OCI-LY1 (cell line): Measurements from ENCODE around the gene GOLGA7B.

Source experiments
- H2AFZ ChIP-seq: fragments of 200-600 bp; sonication (generic), shearing (Covaris generic); 2 replicates; pipeline ENCODE4 v1.6.0; 2014; ENCODE audit warnings: antibody characterized with exemption, mild to moderate bottlenecking, low read length
- H3F3A ChIP-seq: fragments of 200-600 bp; sonication (generic), shearing (Covaris generic); 2 replicates; pipeline ENCODE4 v1.6.0; 2014; ENCODE audit warnings: mild to moderate bottlenecking, antibody characterized with exemption, low read length, moderate library complexity; ENCODE audit not compliant: insufficient read depth
- H3K27ac ChIP-seq: fragments of 200-600 bp; sonication (generic); 2 replicates; pipeline ENCODE4 v1.5.1; 2014; ENCODE audit warnings: low read length, mixed run types, mild to moderate bottlenecking, low read depth; ENCODE audit not compliant: poor library complexity, severe bottlenecking
- H3K27me3 ChIP-seq: fragments of 200-600 bp; sonication (generic); 2 replicates; pipeline ENCODE4 v1.6.0; 2014; ENCODE audit warnings: antibody characterized with exemption, mild to moderate bottlenecking, low read length, moderate library complexity; ENCODE audit not compliant: insufficient read depth
- H3K36me3 ChIP-seq: fragments of 200-600 bp; sonication (generic); 2 replicates; pipeline ENCODE4 v1.6.1; 2014; ENCODE audit warnings: mild to moderate bottlenecking, antibody characterized with exemption, low read length, moderate library complexity, mixed read lengths; ENCODE audit not compliant: insufficient read depth
- H3K4me1 ChIP-seq: fragments of 200-600 bp; sonication (generic); 2 replicates; pipeline ENCODE4 v1.5.1; 2014; ENCODE audit warnings: mild to moderate bottlenecking, low read length, moderate library complexity; ENCODE audit not compliant: insufficient read depth, severe bottlenecking
- H3K4me2 ChIP-seq: fragments of 200-600 bp; sonication (generic), shearing (Covaris generic); 2 replicates; pipeline ENCODE4 v1.6.1; 2014; ENCODE audit warnings: low read length
- H3K4me3 ChIP-seq: fragments of 200-600 bp; sonication (generic); 2 replicates; pipeline ENCODE4 v1.5.1; 2014; ENCODE audit warnings: low read length, low read depth, mild to moderate bottlenecking, mixed read lengths; ENCODE audit not compliant: poor library complexity, severe bottlenecking
- H3K79me2 ChIP-seq: fragments of 200-600 bp; shearing (Covaris generic); 2 replicates; pipeline ENCODE4 v1.6.1; 2016; ENCODE audit warnings: mixed run types, low read length, mixed read lengths; ENCODE audit not compliant: insufficient read depth
- H3K9ac ChIP-seq: fragments of 200-600 bp; sonication (generic), shearing (Covaris generic); 2 replicates; pipeline ENCODE4 v1.6.1; 2014; ENCODE audit warnings: mild to moderate bottlenecking, low read length, mixed read lengths
- H3K9me2 ChIP-seq: fragments of 200-600 bp; sonication (generic), shearing (Covaris generic); 2 replicates; pipeline ENCODE4 v1.6.1; 2014; ENCODE audit warnings: low read depth, mild to moderate bottlenecking, low read length, mixed read lengths
- H3K9me3 ChIP-seq: fragments of 200-600 bp; shearing (Covaris generic); 2 replicates; pipeline ENCODE4 v1.6.1; 2014; ENCODE audit warnings: low read length, mixed read lengths
- H4K20me1 ChIP-seq: fragments of 200-600 bp; sonication (generic), shearing (Covaris generic); 2 replicates; pipeline ENCODE4 v1.6.0; 2016; ENCODE audit warnings: mild to moderate bottlenecking, low read length; ENCODE audit not compliant: insufficient read depth
- EZH2 ChIP-seq: fragments of 200-600 bp; sonication (generic), shearing (Covaris generic); IDR thresholded peaks from 2 replicates; pipeline ENCODE4 v1.8.0; 2017; ENCODE audit warnings: borderline replicate concordance, mixed run types, mild to moderate bottlenecking, antibody characterized with exemption, low read length, moderate library complexity, mixed read lengths
- TF ChIP-seq, protein P1 (sequence below): fragments of 200-600 bp; sonication (generic), shearing (Covaris generic); IDR thresholded peaks from 2 replicates; pipeline ENCODE4 v1.5.1; 2017; ENCODE audit warnings: mild to moderate bottlenecking, antibody characterized with exemption, low read length, moderate library complexity, mixed read lengths

GOLGA7B gene

DNA sequence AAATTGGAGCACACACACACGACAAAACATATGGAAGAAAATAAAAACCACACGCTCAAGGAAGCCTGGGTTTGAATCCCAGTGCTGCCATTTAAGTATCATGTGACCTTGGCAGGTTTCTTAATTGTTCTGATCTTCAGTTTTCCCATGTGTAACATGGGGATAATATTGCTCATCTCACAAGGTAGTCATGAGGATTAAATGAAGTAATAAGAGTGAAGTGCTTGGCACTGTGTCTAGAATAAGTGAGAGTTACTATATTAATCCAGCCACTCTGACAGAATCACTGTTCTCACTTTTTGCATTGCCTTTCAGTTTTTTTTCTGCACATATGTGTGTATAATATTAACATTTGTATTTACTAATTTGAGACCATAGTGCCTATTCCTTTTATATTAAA is 43.3 kb downstream of the GOLGA7B start:
- H3K4me3 ChIP-seq, result no peak overlapping the region
- H3K4me1 ChIP-seq, result no peaks in the 10 kb centered on the region
- no peak overlapping the region for H3K9ac ChIP-seq
- no peaks in the 10 kb centered on the region for H3K36me3 ChIP-seq
- H3K9me3 ChIP-seq, result no peaks in the 10 kb centered on the region
- no peak overlapping the region for H3K4me2 ChIP-seq
- H3K79me2 ChIP-seq, result no peaks in the 10 kb centered on the region
- H4K20me1 ChIP-seq, result no peaks in the 10 kb centered on the region
- no peaks in the 10 kb centered on the region for H3F3A ChIP-seq
- H3K9me2 ChIP-seq, result no peaks in the 10 kb centered on the region
- no peak for TF ChIP-seq EZH2
- TF ChIP-seq, protein P1, sequence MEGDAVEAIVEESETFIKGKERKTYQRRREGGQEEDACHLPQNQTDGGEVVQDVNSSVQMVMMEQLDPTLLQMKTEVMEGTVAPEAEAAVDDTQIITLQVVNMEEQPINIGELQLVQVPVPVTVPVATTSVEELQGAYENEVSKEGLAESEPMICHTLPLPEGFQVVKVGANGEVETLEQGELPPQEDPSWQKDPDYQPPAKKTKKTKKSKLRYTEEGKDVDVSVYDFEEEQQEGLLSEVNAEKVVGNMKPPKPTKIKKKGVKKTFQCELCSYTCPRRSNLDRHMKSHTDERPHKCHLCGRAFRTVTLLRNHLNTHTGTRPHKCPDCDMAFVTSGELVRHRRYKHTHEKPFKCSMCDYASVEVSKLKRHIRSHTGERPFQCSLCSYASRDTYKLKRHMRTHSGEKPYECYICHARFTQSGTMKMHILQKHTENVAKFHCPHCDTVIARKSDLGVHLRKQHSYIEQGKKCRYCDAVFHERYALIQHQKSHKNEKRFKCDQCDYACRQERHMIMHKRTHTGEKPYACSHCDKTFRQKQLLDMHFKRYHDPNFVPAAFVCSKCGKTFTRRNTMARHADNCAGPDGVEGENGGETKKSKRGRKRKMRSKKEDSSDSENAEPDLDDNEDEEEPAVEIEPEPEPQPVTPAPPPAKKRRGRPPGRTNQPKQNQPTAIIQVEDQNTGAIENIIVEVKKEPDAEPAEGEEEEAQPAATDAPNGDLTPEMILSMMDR, result no peak
- H2AFZ ChIP-seq, result no peak overlapping the region
- no peaks in the 10 kb centered on the region for H3K27me3 ChIP-seq
- H3K27ac ChIP-seq, result no peak overlapping the region

DNA sequence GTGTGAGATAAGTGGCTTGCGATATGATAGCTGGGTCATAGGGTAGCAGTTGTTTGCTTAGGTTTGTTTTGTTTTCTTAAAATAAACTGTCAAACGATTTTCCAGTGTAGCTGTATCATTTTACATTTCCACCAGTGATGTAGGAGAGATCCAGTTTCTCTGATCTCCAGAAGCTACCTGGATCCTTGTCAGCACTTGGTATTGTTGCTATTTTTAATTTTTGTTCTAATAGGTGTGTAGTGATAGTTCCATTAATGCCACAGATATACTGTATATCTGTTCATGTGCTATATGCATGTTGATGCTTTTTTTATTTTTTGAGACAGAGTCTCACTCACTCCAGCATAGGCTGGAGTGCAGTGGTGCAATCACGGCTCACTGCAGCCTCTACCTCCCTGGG is 44.4 kb downstream of the GOLGA7B start:
- H3K9ac ChIP-seq, result no peak overlapping the region
- no peak for TF ChIP-seq EZH2
- TF ChIP-seq, protein P1, result no peak
- no peak overlapping the region for H2AFZ ChIP-seq
- no peak overlapping the region for H3K27ac ChIP-seq
- H3K4me1 ChIP-seq, result no peaks in the 10 kb centered on the region
- H3K27me3 ChIP-seq, result no peaks in the 10 kb centered on the region
- no peaks in the 10 kb centered on the region for H3K79me2 ChIP-seq
- H3F3A ChIP-seq, result no peaks in the 10 kb centered on the region
- H3K36me3 ChIP-seq, result no peaks in the 10 kb centered on the region
- no peak overlapping the region for H3K4me2 ChIP-seq
- no peak overlapping the region for H3K4me3 ChIP-seq
- no peaks in the 10 kb centered on the region for H4K20me1 ChIP-seq
- no peaks in the 10 kb centered on the region for H3K9me3 ChIP-seq
- no peaks in the 10 kb centered on the region for H3K9me2 ChIP-seq

DNA sequence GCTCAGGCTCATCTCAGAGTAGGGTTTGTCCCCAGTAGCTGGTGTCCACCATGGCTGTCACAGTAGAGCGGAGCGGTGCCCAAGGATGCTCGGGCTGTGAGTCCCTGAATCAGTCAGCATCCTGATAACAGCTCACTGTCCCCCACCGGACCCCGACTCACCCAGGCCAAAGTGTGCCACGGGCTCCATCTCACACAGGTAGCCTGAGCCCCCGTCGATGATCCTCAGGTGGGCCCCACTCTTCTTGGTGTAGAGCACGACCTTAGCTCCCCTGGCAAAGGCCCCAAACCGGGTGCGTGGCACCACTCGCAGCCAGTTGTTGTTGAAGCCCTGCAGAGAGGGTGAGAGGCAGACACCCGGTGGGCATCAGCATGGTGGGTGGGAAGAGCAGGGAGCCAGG is 45.4 kb downstream of the GOLGA7B start:
- Histone ChIP-seq H2AFZ (no peak overlapping the region), H3K36me3 (no peaks in the 10 kb centered on the region), H3K4me1 (no peaks in the 10 kb centered on the region), H3K27ac (no peak overlapping the region), H3K4me3 (no peak overlapping the region), H3F3A (no peaks in the 10 kb centered on the region), H3K9ac (no peak overlapping the region), H3K9me3 (no peaks in the 10 kb centered on the region), H3K9me2 (no peaks in the 10 kb centered on the region), H3K79me2 (no peaks in the 10 kb centered on the region), H3K27me3 (no peaks in the 10 kb centered on the region), H3K4me2 (no peak overlapping the region), H4K20me1 (no peaks in the 10 kb centered on the region)
- TF ChIP-seq, protein P1, result no peak
- TF ChIP-seq EZH2, result no peak
